Cardiac atrium fibroblast (primary cell): Measurements from ENCODE around the gene LRIT3. TPM values are rescaled to one million over a fixed set of nuclear protein-coding genes. Genes with fewer than 3 reads are reported as not detected.

Source experiments
- total RNA-seq: library from RNA; depleted of rRNA; stranded (reverse); fragments of >200 nt; gene quantifications from 2 replicates; pipeline ENCODE4 v1.2.3, GENCODE V29; 2015

The LRIT3 gene, protein sequence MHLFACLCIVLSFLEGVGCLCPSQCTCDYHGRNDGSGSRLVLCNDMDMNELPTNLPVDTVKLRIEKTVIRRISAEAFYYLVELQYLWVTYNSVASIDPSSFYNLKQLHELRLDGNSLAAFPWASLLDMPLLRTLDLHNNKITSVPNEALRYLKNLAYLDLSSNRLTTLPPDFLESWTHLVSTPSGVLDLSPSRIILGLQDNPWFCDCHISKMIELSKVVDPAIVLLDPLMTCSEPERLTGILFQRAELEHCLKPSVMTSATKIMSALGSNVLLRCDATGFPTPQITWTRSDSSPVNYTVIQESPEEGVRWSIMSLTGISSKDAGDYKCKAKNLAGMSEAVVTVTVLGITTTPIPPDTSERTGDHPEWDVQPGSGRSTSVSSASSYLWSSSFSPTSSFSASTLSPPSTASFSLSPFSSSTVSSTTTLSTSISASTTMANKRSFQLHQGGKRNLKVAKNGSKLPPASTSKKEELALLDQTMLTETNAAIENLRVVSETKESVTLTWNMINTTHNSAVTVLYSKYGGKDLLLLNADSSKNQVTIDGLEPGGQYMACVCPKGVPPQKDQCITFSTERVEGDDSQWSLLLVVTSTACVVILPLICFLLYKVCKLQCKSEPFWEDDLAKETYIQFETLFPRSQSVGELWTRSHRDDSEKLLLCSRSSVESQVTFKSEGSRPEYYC
- 0.36 TPM in 1 of 2 replicates, not detected in the other for total RNA-seq

DNA sequence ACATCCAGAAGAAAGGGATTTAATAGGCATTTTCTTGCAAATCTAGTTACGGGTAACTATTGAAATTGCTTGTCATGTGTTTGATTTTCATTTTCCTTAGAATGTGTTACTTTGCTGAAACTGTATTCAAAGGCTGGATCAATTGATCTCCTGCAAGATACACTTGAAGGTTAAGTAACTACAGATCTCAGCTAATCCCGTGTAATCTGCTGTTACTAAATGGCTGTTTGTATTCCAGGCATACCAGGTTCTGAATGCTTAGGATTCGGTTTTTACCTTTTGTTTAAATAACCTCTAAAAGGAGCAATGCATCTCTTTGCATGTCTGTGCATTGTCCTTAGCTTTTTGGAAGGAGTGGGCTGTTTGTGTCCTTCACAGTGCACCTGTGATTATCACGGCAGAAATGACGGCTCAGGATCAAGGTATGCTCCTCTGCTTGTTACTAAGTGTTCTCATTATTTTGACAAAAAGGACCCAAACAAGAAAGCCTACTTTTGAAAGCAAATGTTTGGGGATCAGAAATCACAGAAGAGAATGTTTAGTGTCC is at the start of gene LRIT3:
Gene LRIT3 (plus strand): TSS at position 212 of the 547 bp plus-strand sequence. CDS start 95 bp downstream, at position 307.

DNA sequence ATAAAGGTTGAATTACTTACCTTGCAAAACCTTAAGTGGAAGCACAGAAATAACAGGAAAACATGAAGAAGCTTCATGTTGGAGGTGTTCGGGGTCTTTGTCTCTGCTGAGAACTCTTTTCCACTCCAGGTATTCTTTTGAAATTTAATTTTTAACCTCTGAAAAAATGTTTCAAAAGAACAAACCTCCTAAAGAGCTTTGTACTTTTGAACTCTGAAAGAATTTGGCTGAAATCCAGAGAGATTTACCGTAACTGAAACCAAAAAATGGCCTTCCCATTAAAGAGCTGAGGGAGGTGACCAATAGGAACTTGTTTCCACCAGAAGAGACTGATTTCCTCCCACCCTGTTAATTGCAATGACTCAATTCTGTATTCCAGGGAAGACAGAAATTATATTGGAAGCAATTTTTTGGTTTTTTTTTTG is 46.0 kb upstream of the LRIT3 start, which contains the start of gene CFI:
Gene CFI (minus strand): TSS at position 105 of the 425 bp plus-strand sequence. CDS start 28 bp downstream, at position 77.

DNA sequence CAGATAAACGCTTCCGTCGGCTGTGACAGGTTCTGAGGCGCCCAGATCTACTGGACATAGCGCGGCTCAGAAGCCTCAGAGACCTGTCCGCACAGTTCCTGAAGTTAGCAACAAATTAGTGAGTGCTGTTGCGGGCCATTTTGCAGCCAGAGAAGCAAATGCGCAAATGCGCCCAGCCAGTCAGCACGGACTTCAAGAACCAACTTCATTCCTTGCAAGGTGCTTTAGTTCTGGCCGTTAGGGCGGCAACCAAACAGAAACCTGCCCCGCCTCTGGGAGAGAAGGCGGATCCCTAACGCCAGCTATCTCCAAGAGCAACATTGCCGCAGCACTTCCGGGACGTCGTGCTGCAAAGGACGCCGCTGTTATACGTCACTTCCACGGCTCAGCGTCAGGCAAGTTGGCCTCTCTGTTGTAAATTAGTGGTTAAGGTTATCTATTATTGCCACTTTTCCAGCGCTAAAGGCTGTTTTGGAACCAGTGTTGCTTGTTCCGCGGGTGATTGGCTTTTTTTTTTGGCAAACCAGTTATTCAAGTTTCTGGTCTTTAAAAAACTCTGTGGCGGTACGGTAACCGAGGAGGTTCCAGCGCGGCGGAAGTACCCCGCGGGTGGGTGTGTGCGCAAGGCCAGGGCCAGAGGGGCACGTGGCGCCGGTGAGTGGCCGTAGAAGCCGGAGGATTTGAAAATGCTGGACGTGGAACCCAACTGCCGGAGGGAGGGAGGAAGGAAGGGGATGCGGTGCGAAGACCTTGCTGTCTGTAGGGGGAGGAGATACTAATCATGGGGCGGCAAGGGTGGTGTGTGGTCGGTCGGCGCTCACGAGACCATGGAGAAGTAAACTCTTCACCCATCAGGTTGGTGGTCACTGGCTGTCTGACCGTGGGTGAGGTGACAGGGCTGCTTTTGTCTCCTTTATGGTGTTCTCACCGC is 32.5 kb upstream of the LRIT3 start, which contains the start of gene GAR1:
Gene GAR1 (plus strand): TSS at position 612 of the 931 bp plus-strand sequence. CDS start 403 bp downstream, outside the sequence.

DNA sequence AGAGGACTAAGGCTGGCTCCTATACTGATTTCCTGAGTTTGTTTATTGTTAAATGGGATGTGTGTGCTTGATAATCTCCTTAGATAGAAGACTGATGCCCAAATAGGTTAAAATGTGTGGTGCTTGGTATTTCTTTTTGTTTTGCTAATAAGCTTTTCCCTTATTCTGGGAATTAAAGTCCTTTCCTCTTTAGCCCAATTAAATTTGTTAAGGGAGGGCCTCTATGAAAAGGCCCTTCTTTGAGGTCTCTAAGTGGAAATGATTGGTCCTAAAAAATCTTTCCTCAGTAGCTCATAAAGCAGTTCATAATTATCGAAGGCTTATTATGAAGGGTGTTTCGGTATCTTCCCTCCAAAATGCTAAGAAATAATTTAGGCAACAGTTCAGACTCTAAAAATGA is 20.2 kb upstream of the LRIT3 start, which contains the start of gene RRH:
Gene RRH (plus strand): TSS at position 301 of the 400 bp plus-strand sequence. CDS start 56 bp downstream, at position 357.

DNA sequence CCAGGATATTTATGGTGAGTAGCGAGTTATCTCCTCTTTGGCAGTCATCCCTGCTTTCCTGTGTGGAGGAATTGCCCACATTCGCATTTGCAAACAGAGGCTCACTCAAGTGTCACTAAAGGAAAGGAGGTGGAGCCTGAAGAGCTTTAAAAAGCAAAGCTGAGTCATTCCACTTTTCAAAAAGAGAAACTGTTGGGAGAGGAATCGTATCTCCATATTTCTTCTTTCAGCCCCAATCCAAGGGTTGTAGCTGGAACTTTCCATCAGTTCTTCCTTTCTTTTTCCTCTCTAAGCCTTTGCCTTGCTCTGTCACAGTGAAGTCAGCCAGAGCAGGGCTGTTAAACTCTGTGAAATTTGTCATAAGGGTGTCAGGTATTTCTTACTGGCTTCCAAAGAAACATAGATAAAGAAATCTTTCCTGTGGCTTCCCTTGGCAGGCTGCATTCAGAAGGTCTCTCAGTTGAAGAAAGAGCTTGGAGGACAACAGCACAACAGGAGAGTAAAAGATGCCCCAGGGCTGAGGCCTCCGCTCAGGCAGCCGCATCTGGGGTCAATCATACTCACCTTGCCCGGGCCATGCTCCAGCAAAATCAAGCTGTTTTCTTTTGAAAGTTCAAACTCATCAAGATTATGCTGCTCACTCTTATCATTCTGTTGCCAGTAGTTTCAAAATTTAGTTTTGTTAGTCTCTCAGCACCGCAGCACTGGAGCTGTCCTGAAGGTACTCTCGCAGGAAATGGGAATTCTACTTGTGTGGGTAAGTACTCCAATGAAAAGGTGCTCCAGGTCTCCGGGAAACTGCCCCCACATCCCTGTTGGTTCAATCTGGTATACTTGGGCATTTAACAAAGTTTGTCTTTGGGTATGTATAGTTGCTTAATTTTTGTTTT is 65.0 kb downstream of the LRIT3 start, which contains the start of gene EGF:
Gene EGF (plus strand): TSS at position 178 of the 890 bp plus-strand sequence. CDS start 453 bp downstream, at position 631.

Other genes starting within 250 kb of the LRIT3 start
- 9.4 and 12.5 TPM in 2 replicates for gene CASP6, start 144.7 kb upstream of the LRIT3 start, total RNA-seq
- gene PLA2G12A, start 118.0 kb upstream of the LRIT3 start, total RNA-seq = 7.6 and 15.1 TPM in 2 replicates
- gene CFI, start 46.1 kb upstream of the LRIT3 start, total RNA-seq = 3.2 and 10.7 TPM in 2 replicates
- gene GAR1, start 32.3 kb upstream of the LRIT3 start, total RNA-seq = 4.9 and 6.7 TPM in 2 replicates
- gene RRH, start 20.1 kb upstream of the LRIT3 start, total RNA-seq = not detected in 2 replicates
- gene EGF, start 64.8 kb downstream of the LRIT3 start, total RNA-seq = not detected in 2 replicates